Measurements from ENCODE around the gene TEX19. TPM values are rescaled to one million over a fixed set of nuclear protein-coding genes. Genes with fewer than 3 reads are reported as not detected.

The TEX19 gene
- total and polyA plus RNA-seq, 12 donors = 0.26 TPM; not detected in 11

- DNase-seq = no peak
- Histone ChIP-seq H3K36me3 (replicated peaks in 1 of 2) (no peaks in the 10 kb centered on the region), H3K27ac (no peak overlapping the region), H3K4me3 (no peak overlapping the region), H3K9me3 (replicated peaks in 1 of 3) (no peaks in the 10 kb centered on the region), H3K27me3 (no peaks in the 10 kb centered on the region), H3K4me1 (replicated peaks in 1 of 2) (no peaks in the 10 kb centered on the region)
- intact Hi-C loops (cut with DNase I) = loop anchor here (2.0 to 5.0 kb wide), 2 partner anchors 83 to 85 kb away; no protein-coding TSS in a partner anchor
- TF ChIP-seq CTCF (IDR thresholded peaks at IDR 0.05) (no peak), POLR2A (IDR thresholded peaks at IDR 0.05) (no peak)
- 38 to 58% (median 55%) methylated on average over 4 to 21 of the region's 21 CpGs for WGBS, 4 donors
These were observed 37.0 kb upstream of the TEX19 start for GRCh38 chr17:82321947-82322466.

- H3K9me3 ChIP-seq (replicated peaks in 1 of 3) = no peaks in the 10 kb centered on the region
- no peak overlapping the region for H3K4me3 ChIP-seq
- no peaks in the 10 kb centered on the region for H3K27me3 ChIP-seq
- DNase-seq = no peak
- H3K36me3 ChIP-seq (replicated peaks in 1 of 2) = no peaks in the 10 kb centered on the region
- H3K4me1 ChIP-seq (replicated peaks in 1 of 2) = no peaks in the 10 kb centered on the region
- TF ChIP-seq CTCF (IDR thresholded peaks at IDR 0.05) (no peak), POLR2A (IDR thresholded peaks at IDR 0.05) (no peak)
- H3K27ac ChIP-seq = no peak overlapping the region
- 71 to 90% (median 78%) methylated on average over 13 to 28 of the region's 28 CpGs for WGBS, 4 donors
- intact Hi-C loops (cut with DNase I) = loop anchor here in 1 of 2 donors (5.0 kb wide), 1 partner anchor 85 kb away; no protein-coding TSS in a partner anchor
These were observed 36.3 kb upstream of the TEX19 start for GRCh38 chr17:82322526-82323453.

GRCh38 chr17:82323514-82324234 lies 35.4 kb upstream of the TEX19 start:
- Histone ChIP-seq H3K4me3 (no peak overlapping the region), H3K27ac (no peak overlapping the region), H3K4me1 (replicated peaks in 1 of 2) (no peaks in the 10 kb centered on the region), H3K27me3 (no peaks in the 10 kb centered on the region), H3K9me3 (replicated peaks in 1 of 3) (no peaks in the 10 kb centered on the region), H3K36me3 (replicated peaks in 1 of 2) (no peaks in the 10 kb centered on the region)
- no peak for DNase-seq
- intact Hi-C loops (cut with DNase I) = loop anchor here in 1 of 2 donors (5.0 kb wide), 1 partner anchor 86 kb away; no protein-coding TSS in a partner anchor
- WGBS, 4 donors = 65 to 71% (median 71%) methylated on average over 13 to 21 of the region's 21 CpGs
- TF ChIP-seq CTCF (IDR thresholded peaks at IDR 0.05) (no peak), POLR2A (IDR thresholded peaks at IDR 0.05) (no peak)
